ENCODE measurements around the gene CYTL1.
"Not testable (repeated sequence)": the region's sequence is repeated elsewhere in the genome, so short reads cannot be mapped to it uniquely, and the experiment has no call there.

The CYTL1 gene

GRCh38 chr4:5033281-5033841, 14.1 kb upstream of the CYTL1 start:
- DNase-seq = no peak

- DNase-seq = no peak
These were observed 13.6 kb upstream of the CYTL1 start for GRCh38 chr4:5032813-5033212.

- no peak for DNase-seq
These were observed 11.7 kb upstream of the CYTL1 start for GRCh38 chr4:5030927-5031326.

GRCh38 chr4:5030221-5030620, 11.0 kb upstream of the CYTL1 start:
- no peak for DNase-seq

GRCh38 chr4:5029447-5029846, 10.2 kb upstream of the CYTL1 start:
- no peak for DNase-seq

- no peak for DNase-seq
These were observed 9.2 kb upstream of the CYTL1 start for GRCh38 chr4:5028480-5028879.

GRCh38 chr4:5027346-5027745, 8.1 kb upstream of the CYTL1 start:
- no peak for DNase-seq

GRCh38 chr4:5026371-5026770, 7.1 kb upstream of the CYTL1 start:
- DNase-seq = no peak

GRCh38 chr4:5024673-5025072, 5.4 kb upstream of the CYTL1 start:
- DNase-seq = no peak

- DNase-seq = no peak
These were observed 2.3 kb upstream of the CYTL1 start for GRCh38 chr4:5021546-5021945.

GRCh38 chr4:5020341-5020740, 1.1 kb upstream of the CYTL1 start:
- no peak for DNase-seq

- no peak for DNase-seq
These were observed 538 bp upstream of the CYTL1 start for GRCh38 chr4:5019796-5020195.

- DNase-seq = no peak
These were observed 655 bp downstream of the CYTL1 start for GRCh38 chr4:5018603-5019002.

- no peak for DNase-seq
These were observed 1.2 kb downstream of the CYTL1 start for GRCh38 chr4:5018096-5018495.

- DNase-seq = no peak
These were observed 5.1 kb downstream of the CYTL1 start for GRCh38 chr4:5014007-5014682.

GRCh38 chr4:5012958-5013357, 6.3 kb downstream of the CYTL1 start:
- DNase-seq = no peak

GRCh38 chr4:5012244-5012898, 6.9 kb downstream of the CYTL1 start:
- no peak for DNase-seq

GRCh38 chr4:5010984-5011383, 8.3 kb downstream of the CYTL1 start:
- DNase-seq = no peak

- DNase-seq = no peak
These were observed 9.5 kb downstream of the CYTL1 start for GRCh38 chr4:5009796-5010195.

GRCh38 chr4:5006932-5007331, 12.3 kb downstream of the CYTL1 start:
- not testable (repeated sequence) for DNase-seq

GRCh38 chr4:5004496-5004895, 14.8 kb downstream of the CYTL1 start:
- no peak for DNase-seq

- no peak for DNase-seq
These were observed 15.3 kb downstream of the CYTL1 start for GRCh38 chr4:5003918-5004317.

- no peak for DNase-seq
These were observed 15.8 kb downstream of the CYTL1 start for GRCh38 chr4:5003372-5003857.

- DNase-seq = not testable (repeated sequence)
These were observed 17.6 kb downstream of the CYTL1 start for GRCh38 chr4:5001641-5002040.
